Erythroblast (primary cell): Measurements from ENCODE around the gene SNN.

Experiments used
- GATA1 ChIP-seq: IDR thresholded peaks from 2 replicates; pipeline ENCODE4 v1.6.1; 2011; ENCODE audit warnings: low read depth, mild to moderate bottlenecking, control low read depth, low read length, moderate library complexity
- POLR2A ChIP-seq: IDR thresholded peaks from 2 replicates; pipeline ENCODE4 v1.6.1; 2011; ENCODE audit warnings: mild to moderate bottlenecking, low read length

- TF ChIP-seq POLR2A (no peak), GATA1 (no peak)
These were observed 17.8 kb downstream of the SNN start for GRCh38 chr16:11685844-11686618.
